GM20000 (cell line): Measurements from ENCODE around the gene IFITM2.

Experiments
- DNase-seq: peaks from one replicate; pipeline ENCODE4 v3.0.0; 2012; ENCODE audit warnings: low spot score
- CTCF ChIP-seq: IDR thresholded peaks from 2 replicates; pipeline ENCODE4 v1.5.1; 2012; ENCODE audit warnings: mild to moderate bottlenecking, control low read depth; ENCODE audit errors: extremely low read depth, missing control alignments

The IFITM2 gene

GRCh38 chr11:283405-284104 is 24.1 kb upstream of the IFITM2 start:
- TF ChIP-seq CTCF, result no peak

GRCh38 chr11:284105-285020 is 23.3 kb upstream of the IFITM2 start:
- no peak for DNase-seq
- no peak for TF ChIP-seq CTCF

More at GRCh38 chr11:283405-284104, 24.1 kb upstream of the IFITM2 start:
- DNase-seq, result peak; percentile 7

- peak; percentile 23 for DNase-seq
- TF ChIP-seq CTCF, result no peak
Observed at GRCh38 chr11:285021-285893, 22.4 kb upstream of the IFITM2 start.

- DNase-seq, result peak; percentile 23
- no peak for TF ChIP-seq CTCF
Observed at GRCh38 chr11:285894-286220, 21.8 kb upstream of the IFITM2 start.

GRCh38 chr11:286977-287820 is 20.4 kb upstream of the IFITM2 start:
- DNase-seq, result peak; percentile 30

GRCh38 chr11:287821-288477 is 19.7 kb upstream of the IFITM2 start:
- peak; percentile 40 for DNase-seq
- TF ChIP-seq CTCF, result no peak
